Neuronal stem cell (in vitro differentiated cells): ENCODE data around the gene RAD51B.

Source experiments
- DNase-seq: peaks from one replicate; pipeline ENCODE4 v3.0.0-alpha.2; 2013; ENCODE audit warnings: low spot score
- H2AFZ ChIP-seq: one replicate; pipeline ENCODE4 v1.6.1; 2013; ENCODE audit warnings: mild to moderate bottlenecking, low read length, inconsistent platforms
- H2AK5ac ChIP-seq: 2 replicates; pipeline ENCODE4 v1.6.1; 2013; ENCODE audit warnings: low read depth, mild to moderate bottlenecking, inconsistent platforms, low read length, moderate library complexity, mixed read lengths
- H2BK120ac ChIP-seq: 2 replicates; pipeline ENCODE4 v1.6.1; 2013; ENCODE audit warnings: low read depth, mild to moderate bottlenecking, inconsistent platforms, low read length, moderate library complexity, mixed read lengths
- H2BK12ac ChIP-seq: one replicate; pipeline ENCODE4 v1.6.1; 2013; ENCODE audit warnings: low read length, inconsistent platforms
- H2BK15ac ChIP-seq: 2 replicates; pipeline ENCODE4 v1.6.1; 2013; ENCODE audit warnings: mild to moderate bottlenecking, low read length, inconsistent platforms, mixed read lengths
- H2BK5ac ChIP-seq: one replicate; pipeline ENCODE4 v1.6.1; 2013; ENCODE audit warnings: inconsistent platforms, mild to moderate bottlenecking, low read length, moderate library complexity
- H3K14ac ChIP-seq: one replicate; pipeline ENCODE4 v1.6.1; 2013; ENCODE audit warnings: low read length, inconsistent platforms
- H3K18ac ChIP-seq: 2 replicates; pipeline ENCODE4 v1.6.1; 2013; ENCODE audit warnings: low read length, inconsistent platforms
- H3K23ac ChIP-seq: 2 replicates; pipeline ENCODE4 v1.6.1; 2013; ENCODE audit warnings: low read depth, mild to moderate bottlenecking, mixed read lengths, low read length, inconsistent platforms; ENCODE audit not compliant: poor library complexity
- H3K27ac ChIP-seq: replicated peaks from 3 replicates; pipeline ENCODE4 v1.5.1; 2013; ENCODE audit warnings: low read length, inconsistent platforms
- H3K27me3 ChIP-seq, 3 experiments: 2 replicates each; pipeline ENCODE4 v1.6.1; 2013; ENCODE audit warnings: low read length in 3 of 3, mild to moderate bottlenecking in 2 of 3, inconsistent platforms in 1 of 3, low read depth in 1 of 3, mixed read lengths in 1 of 3, moderate library complexity in 1 of 3; ENCODE audit not compliant: control insufficient read depth in 3 of 3, insufficient read depth in 3 of 3
- H3K36me3 ChIP-seq, 2 donors: replicated peaks in 1 of 2; 2 replicates each; pipeline ENCODE4 v1.6.1; 2013; ENCODE audit warnings: low read length in 2 of 2; ENCODE audit not compliant: control insufficient read depth in 2 of 2, insufficient read depth in 2 of 2
- H3K4ac ChIP-seq: 2 replicates; pipeline ENCODE4 v1.6.1; 2013; ENCODE audit warnings: inconsistent platforms, mild to moderate bottlenecking, low read length, moderate library complexity
- H3K4me1 ChIP-seq, 2 donors: 1 replicate in 1 of 2; 2 replicates in 1 of 2; pipeline ENCODE4 v1.6.1; 2013; ENCODE audit warnings: low read length in 2 of 2, low read depth in 1 of 2; ENCODE audit not compliant: control insufficient read depth in 2 of 2, insufficient read depth in 1 of 2
- H3K4me2 ChIP-seq: one replicate; pipeline ENCODE4 v1.6.1; 2013; ENCODE audit warnings: mild to moderate bottlenecking, low read length, inconsistent platforms; ENCODE audit not compliant: insufficient read depth, poor library complexity, severe bottlenecking
- H3K4me3 ChIP-seq, 2 donors: 2 replicates each; pipeline ENCODE4 v1.5.1; 2013; ENCODE audit warnings: low read length in 2 of 2, mild to moderate bottlenecking in 2 of 2, inconsistent platforms in 1 of 2, moderate library complexity in 1 of 2
- H3K79me1 ChIP-seq: one replicate; pipeline ENCODE4 v1.6.1; 2013; ENCODE audit warnings: low read depth, mild to moderate bottlenecking, inconsistent platforms, low read length, moderate library complexity
- H3K9ac ChIP-seq: one replicate; pipeline ENCODE4 v1.6.1; 2013; ENCODE audit warnings: mild to moderate bottlenecking, low read depth, low read length, inconsistent platforms; ENCODE audit not compliant: poor library complexity
- H3K9me3 ChIP-seq, 2 donors: replicated peaks in 1 of 2; 2 replicates each; pipeline versions ENCODE3 to v1.6.1; 2013; ENCODE audit warnings: low read length in 2 of 2, mild to moderate bottlenecking in 2 of 2, inconsistent platforms in 1 of 2, low read depth in 1 of 2, mixed read lengths in 1 of 2, moderate library complexity in 1 of 2; ENCODE audit not compliant: control insufficient read depth in 2 of 2, insufficient read depth in 1 of 2
- H4K8ac ChIP-seq: one replicate; pipeline ENCODE4 v1.6.1; 2013; ENCODE audit warnings: low read depth, mild to moderate bottlenecking, inconsistent platforms, low read length, moderate library complexity
- H4K91ac ChIP-seq: one replicate; pipeline ENCODE4 v1.6.1; 2013; ENCODE audit warnings: low read length, low read depth, mild to moderate bottlenecking, inconsistent platforms; ENCODE audit not compliant: poor library complexity
- WGBS, 2 donors: extraction: QIAGEN DNeasy Blood & Tissue Kit; methylation state at CpG; one replicate each; pipeline ENCODE4 v1.1.7; 2013; ENCODE audit warnings: missing lambda C conversion rate in 2 of 2, mixed read lengths in 1 of 2; ENCODE audit not compliant: insufficient read length in 2 of 2, insufficient replicate concordance in 1 of 2; ENCODE audit errors: extremely low coverage in 2 of 2; 5-methylcytosine and 5-hydroxymethylcytosine counted together

Gene RAD51B

DNA sequence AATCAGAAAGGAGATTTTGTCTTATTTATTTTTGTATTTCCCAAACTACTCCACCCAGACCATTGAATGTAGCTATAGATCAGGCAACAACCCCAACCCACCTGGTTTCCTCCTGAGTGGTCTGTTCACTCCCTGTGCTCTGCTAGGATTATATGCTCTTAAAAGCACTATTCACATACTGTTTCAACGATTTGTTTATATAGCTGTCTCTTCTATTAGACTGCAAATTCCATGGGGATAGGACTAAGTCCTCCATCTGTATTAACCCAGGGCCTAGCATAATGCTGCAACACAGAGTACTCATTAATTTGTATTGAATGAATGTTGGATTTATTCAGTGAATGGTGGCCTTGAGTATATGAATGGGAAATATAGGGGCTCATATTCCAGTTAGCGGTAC is 307.6 kb downstream of the RAD51B start:
- no peak overlapping the region for H3K27ac ChIP-seq
- no peaks in the 10 kb centered on the region for H3K27me3 ChIP-seq
- no peak overlapping the region for H3K4me3 ChIP-seq
- H3K36me3 ChIP-seq = no peaks in the 10 kb centered on the region
- H3K4me2 ChIP-seq = no peak overlapping the region
- no peak overlapping the region for H4K91ac ChIP-seq
- no peak overlapping the region for H2BK5ac ChIP-seq
- H2BK120ac ChIP-seq = no peak overlapping the region
- no peak overlapping the region for H3K23ac ChIP-seq
- H4K8ac ChIP-seq = no peak overlapping the region
- H2AFZ ChIP-seq = no peak overlapping the region
- H3K9ac ChIP-seq = no peak overlapping the region
- H3K14ac ChIP-seq = no peak overlapping the region
- no peaks in the 10 kb centered on the region for H3K79me1 ChIP-seq
- no peak overlapping the region for H3K4ac ChIP-seq
- no peak overlapping the region for H2AK5ac ChIP-seq
- H2BK15ac ChIP-seq = no peak overlapping the region
- H3K9me3 ChIP-seq = no peaks in the 10 kb centered on the region
- H2BK12ac ChIP-seq = no peak overlapping the region
- no peak overlapping the region for H3K18ac ChIP-seq
- no peak for DNase-seq
- WGBS, 2 donors = no CpG with 5 or more reads among the region's 2 CpGs
- H3K4me1 ChIP-seq = peaks cover 0 to 5% of the 10 kb centered on the region in 2 donors

DNA sequence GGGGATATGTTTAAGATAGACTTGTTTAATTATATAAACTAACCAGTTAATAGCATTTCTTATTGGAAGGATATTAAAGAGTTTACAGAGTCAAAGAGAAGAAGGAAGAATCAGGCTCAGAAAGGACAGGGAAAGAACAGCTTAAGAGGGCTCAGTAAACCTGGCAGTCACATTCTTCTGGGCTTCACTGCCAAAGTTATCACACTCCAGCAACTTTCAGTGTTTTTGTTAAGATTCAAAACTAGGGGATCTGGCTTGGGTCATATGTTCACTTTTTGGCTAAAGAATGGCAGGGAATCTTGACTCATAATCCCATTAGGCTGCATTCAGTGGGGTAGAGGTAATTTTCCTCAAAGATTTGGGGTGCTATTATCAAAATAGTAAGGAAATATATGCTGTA is 312.3 kb downstream of the RAD51B start:
- H4K91ac ChIP-seq = no peak overlapping the region
- H2BK120ac ChIP-seq = no peak overlapping the region
- no peak overlapping the region for H3K18ac ChIP-seq
- no peaks in the 10 kb centered on the region for H3K36me3 ChIP-seq
- no peaks in the 10 kb centered on the region for H3K27me3 ChIP-seq
- H3K27ac ChIP-seq = no peak overlapping the region
- H3K14ac ChIP-seq = no peak overlapping the region
- H2BK5ac ChIP-seq = no peak overlapping the region
- H3K4me3 ChIP-seq = no peak overlapping the region
- H3K4me1 ChIP-seq = peaks cover 0 to 5% of the 10 kb centered on the region in 2 donors
- no peak overlapping the region for H3K23ac ChIP-seq
- no peak overlapping the region for H2AK5ac ChIP-seq
- no peak overlapping the region for H3K4me2 ChIP-seq
- no peaks in the 10 kb centered on the region for H3K9me3 ChIP-seq
- no peaks in the 10 kb centered on the region for H3K79me1 ChIP-seq
- no peak for DNase-seq
- H3K4ac ChIP-seq = no peak overlapping the region
- H2BK12ac ChIP-seq = no peak overlapping the region
- H3K9ac ChIP-seq = no peak overlapping the region
- H4K8ac ChIP-seq = no peak overlapping the region
- no peak overlapping the region for H2BK15ac ChIP-seq
- H2AFZ ChIP-seq = no peak overlapping the region

DNA sequence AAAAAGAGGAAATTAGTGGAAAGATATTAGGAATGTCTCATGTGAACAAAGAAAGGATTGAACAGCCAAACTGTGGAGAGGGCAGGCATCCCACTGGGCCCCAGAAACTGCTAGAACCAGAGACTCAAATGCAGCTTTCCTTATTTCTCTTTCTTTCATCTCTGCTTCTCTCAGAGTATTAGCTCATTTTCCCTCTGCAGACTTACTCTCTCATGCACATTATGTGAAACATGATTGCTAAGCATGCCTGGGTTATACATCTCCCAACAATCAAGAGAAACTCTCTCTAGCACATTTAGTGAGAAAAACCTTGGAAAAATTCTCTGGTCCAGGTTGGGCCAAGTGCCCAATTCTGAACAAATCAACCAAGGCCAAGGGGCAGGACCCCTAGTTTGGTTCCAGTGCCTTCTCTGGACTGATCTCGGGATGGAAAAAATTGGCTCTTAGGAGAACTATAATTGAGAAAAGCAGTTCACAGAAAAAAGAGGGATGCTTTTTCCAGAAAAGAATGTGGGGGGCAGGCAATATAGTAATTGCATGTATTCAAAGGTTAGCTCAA is 313.1 kb downstream of the RAD51B start:
- Histone ChIP-seq H3K27ac (no peak overlapping the region), H3K23ac (no peak overlapping the region), H3K79me1 (no peaks in the 10 kb centered on the region), H2AK5ac (no peak overlapping the region), H3K4me3 (no peak overlapping the region), H4K8ac (no peak overlapping the region), H3K9ac (no peak overlapping the region), H2BK12ac (no peak overlapping the region), H2AFZ (no peak overlapping the region), H2BK120ac (no peak overlapping the region), H3K4ac (no peak overlapping the region), H4K91ac (no peak overlapping the region), H3K36me3 (no peaks in the 10 kb centered on the region), H2BK5ac (no peak overlapping the region), H3K18ac (no peak overlapping the region), H2BK15ac (no peak overlapping the region), H3K9me3 (no peaks in the 10 kb centered on the region), H3K4me2 (no peak overlapping the region), H3K14ac (no peak overlapping the region), H3K27me3 (no peaks in the 10 kb centered on the region), H3K4me1 (peaks cover 6 to 8% of the 10 kb centered on the region in 2 donors)
- WGBS, 2 donors = no CpG with 5 or more reads among the region's 1 CpG
- no peak for DNase-seq

DNA sequence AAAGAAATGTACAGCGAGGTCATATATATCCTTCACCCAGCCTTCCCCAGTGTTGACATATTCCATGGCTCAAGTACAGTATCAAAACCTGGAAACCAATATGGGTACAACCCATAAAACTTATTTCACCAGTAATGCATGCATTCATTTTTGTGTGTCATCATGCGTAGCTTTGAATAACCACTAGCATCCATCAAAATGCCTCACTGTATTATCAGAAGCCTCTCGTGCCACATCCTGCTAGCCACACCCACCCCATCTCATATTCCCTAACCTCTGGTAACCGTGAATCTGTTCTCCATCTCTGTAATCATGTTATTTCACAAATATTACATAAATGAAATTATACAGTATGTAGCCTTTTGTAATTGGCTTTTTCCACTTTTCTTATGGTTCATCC is 314.3 kb downstream of the RAD51B start:
- DNase-seq = no peak
- H3K4me2 ChIP-seq = no peak overlapping the region
- no peak overlapping the region for H3K14ac ChIP-seq
- no peak overlapping the region for H4K91ac ChIP-seq
- no peak overlapping the region for H2BK5ac ChIP-seq
- no peak overlapping the region for H3K9ac ChIP-seq
- WGBS, 2 donors = no CpG with 5 or more reads among the region's 4 CpGs
- no peak overlapping the region for H3K4ac ChIP-seq
- no peak overlapping the region for H3K23ac ChIP-seq
- H2BK120ac ChIP-seq = no peak overlapping the region
- no peak overlapping the region for H2AK5ac ChIP-seq
- no peaks in the 10 kb centered on the region for H3K79me1 ChIP-seq
- H3K9me3 ChIP-seq = no peaks in the 10 kb centered on the region
- no peak overlapping the region for H3K18ac ChIP-seq
- peaks cover 8 to 10% of the 10 kb centered on the region in 2 donors for H3K4me1 ChIP-seq
- H3K27ac ChIP-seq = no peak overlapping the region
- H3K4me3 ChIP-seq = no peak overlapping the region
- H2AFZ ChIP-seq = no peak overlapping the region
- H2BK15ac ChIP-seq = no peak overlapping the region
- no peak overlapping the region for H4K8ac ChIP-seq
- H2BK12ac ChIP-seq = no peak overlapping the region
- H3K27me3 ChIP-seq = no peaks in the 10 kb centered on the region
- no peaks in the 10 kb centered on the region for H3K36me3 ChIP-seq
